ENCODE results near the gene PHF12. TPM values are rescaled to one million over a fixed set of nuclear protein-coding genes. Genes with fewer than 3 reads are reported as not detected.

PHF12 gene
- total and polyA plus RNA-seq, 2 of the 13 experiments (the other 11 are each of a cell fraction or from before 2014, with no cell fraction given): 9.8 to 17.1 TPM

DNA sequence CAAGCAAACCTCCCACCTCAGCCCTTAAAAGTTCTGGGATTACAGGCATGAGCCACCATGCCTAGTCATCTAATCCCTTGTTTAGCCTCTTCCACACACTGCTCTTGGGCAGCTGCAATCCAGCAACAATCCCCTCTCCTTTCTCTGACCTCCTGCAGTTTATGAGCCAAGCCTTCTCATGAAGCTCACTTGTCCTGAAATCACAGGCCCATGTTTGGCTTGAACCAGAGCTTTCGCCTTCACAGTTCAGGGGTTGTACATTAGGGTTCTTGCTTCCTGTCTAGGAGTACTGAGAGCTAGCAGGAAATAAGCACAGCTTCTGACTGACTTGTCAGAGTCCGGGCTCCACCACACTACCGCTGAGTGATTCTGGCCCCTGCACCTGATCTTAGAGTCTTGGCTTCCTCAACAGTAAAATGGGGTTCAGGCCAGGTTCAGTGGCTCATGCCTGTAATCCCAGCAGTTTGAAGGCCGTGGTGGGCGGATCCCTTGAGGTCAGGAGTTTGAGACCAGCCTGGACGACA is 80.2 kb downstream of the PHF12 start:
- Histone ChIP-seq H3K36me3 (replicated peaks in 1 of 2; ENCODE audit: control insufficient read depth in 1 of 2, insufficient read depth in 2 of 2, low read length in 2 of 2) (no peaks in the 10 kb centered on the region), H3K27me3 (ENCODE audit: control insufficient read depth in 1 of 2, insufficient read depth in 2 of 2, low read length in 2 of 2) (peaks cover 0 to 1% of the 10 kb centered on the region in 2 experiments; a peak in 1 of 5 replicates), H3K27ac (ENCODE audit: extremely low read length, insufficient read depth, low read length) (no peak overlapping the region), H3K4me2 (ENCODE audit: low read depth, low read length) (peak overlapping the region; percentile 59), H3K4me3 (replicated peaks in 1 of 3; ENCODE audit: insufficient read depth in 1 of 3, low read depth in 2 of 3, low read length in 3 of 3) (no peak overlapping the region), H2AFZ (ENCODE audit: low read length) (peak overlapping the region; percentile 90), H3K79me2 (ENCODE audit: insufficient read depth, low read length) (no peaks in the 10 kb centered on the region), H3K9ac (ENCODE audit: insufficient read depth, low read depth, low read length) (no peak overlapping the region), H3K4me1 (ENCODE audit: insufficient read depth, low read length) (peaks cover 19% of the 10 kb centered on the region), H3K9me3 (ENCODE audit: low read length) (no peaks in the 10 kb centered on the region), H4K20me1 (ENCODE audit: insufficient read depth, low read length) (no peaks in the 10 kb centered on the region)
- intact Hi-C loops (cut with micrococcal nuclease; ENCODE audit: unreplicated experiment): no loop called here
- POLR2A ChIA-PET: interaction anchor here (0.6 kb wide), 1 partner anchor 837 kb away, joined by 4 read pairs; no protein-coding TSS in a partner anchor
- 37% methylated on average over 6 of the region's 6 CpGs for WGBS (ENCODE audit: low lambda C conversion rate)
- ATAC-seq: peak; percentile 70
- no peak for FAIRE-seq
- TF ChIP-seq THYN1 (CRISPR knock-in tag; IDR thresholded peaks at IDR 0.05; ENCODE audit: borderline replicate concordance, low read depth) (no peak), ZFP37 (CRISPR knock-in tag; IDR thresholded peaks at IDR 0.05; ENCODE audit: borderline replicate concordance) (no peak), TBP (CRISPR knock-in tag; IDR thresholded peaks at IDR 0.05) (no peak), ZNF614 (CRISPR knock-in tag; IDR thresholded peaks at IDR 0.05; ENCODE audit: borderline replicate concordance) (no peak), ZNF367 (CRISPR knock-in tag; IDR thresholded peaks at IDR 0.05; ENCODE audit: borderline replicate concordance) (no peak), TCF7L2 (IDR thresholded peaks at IDR 0.05; ENCODE audit: low read depth, low read length) (no peak), ATF7 (IDR thresholded peaks at IDR 0.05) (no peak), ATF7 (CRISPR knock-in tag; IDR thresholded peaks at IDR 0.05) (no peak), XBP1 (CRISPR knock-in tag; IDR thresholded peaks at IDR 0.05) (no peak)
- TF ChIP-seq, protein P1, sequence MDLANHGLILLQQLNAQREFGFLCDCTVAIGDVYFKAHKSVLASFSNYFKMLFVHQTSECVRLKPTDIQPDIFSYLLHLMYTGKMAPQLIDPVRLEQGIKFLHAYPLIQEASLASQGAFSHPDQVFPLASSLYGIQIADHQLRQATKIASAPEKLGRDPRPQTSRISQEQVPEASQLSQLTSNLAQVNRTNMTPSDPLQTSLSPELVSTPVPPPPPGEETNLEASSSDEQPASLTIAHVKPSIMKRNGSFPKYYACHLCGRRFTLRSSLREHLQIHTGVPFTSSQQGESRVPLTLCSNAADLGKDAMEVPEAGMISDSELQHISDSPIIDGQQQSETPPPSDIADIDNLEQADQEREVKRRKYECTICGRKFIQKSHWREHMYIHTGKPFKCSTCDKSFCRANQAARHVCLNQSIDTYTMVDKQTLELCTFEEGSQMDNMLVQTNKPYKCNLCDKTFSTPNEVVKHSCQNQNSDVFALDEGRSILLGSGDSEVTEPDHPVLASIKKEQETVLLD (CRISPR knock-in tag; IDR thresholded peaks at IDR 0.05; ENCODE audit: low read depth): no peak
- TF ChIP-seq, protein P2, sequence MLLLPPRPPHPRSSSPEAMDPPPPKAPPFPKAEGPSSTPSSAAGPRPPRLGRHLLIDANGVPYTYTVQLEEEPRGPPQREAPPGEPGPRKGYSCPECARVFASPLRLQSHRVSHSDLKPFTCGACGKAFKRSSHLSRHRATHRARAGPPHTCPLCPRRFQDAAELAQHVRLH (CRISPR knock-in tag; IDR thresholded peaks at IDR 0.05; ENCODE audit: borderline replicate concordance, low read depth): no peak
- TF ChIP-seq, protein P3, sequence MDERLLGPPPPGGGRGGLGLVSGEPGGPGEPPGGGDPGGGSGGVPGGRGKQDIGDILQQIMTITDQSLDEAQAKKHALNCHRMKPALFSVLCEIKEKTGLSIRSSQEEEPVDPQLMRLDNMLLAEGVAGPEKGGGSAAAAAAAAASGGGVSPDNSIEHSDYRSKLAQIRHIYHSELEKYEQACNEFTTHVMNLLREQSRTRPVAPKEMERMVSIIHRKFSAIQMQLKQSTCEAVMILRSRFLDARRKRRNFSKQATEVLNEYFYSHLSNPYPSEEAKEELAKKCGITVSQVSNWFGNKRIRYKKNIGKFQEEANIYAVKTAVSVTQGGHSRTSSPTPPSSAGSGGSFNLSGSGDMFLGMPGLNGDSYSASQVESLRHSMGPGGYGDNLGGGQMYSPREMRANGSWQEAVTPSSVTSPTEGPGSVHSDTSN (CRISPR knock-in tag; IDR thresholded peaks at IDR 0.05): no peak
- TF ChIP-seq, protein P4, sequence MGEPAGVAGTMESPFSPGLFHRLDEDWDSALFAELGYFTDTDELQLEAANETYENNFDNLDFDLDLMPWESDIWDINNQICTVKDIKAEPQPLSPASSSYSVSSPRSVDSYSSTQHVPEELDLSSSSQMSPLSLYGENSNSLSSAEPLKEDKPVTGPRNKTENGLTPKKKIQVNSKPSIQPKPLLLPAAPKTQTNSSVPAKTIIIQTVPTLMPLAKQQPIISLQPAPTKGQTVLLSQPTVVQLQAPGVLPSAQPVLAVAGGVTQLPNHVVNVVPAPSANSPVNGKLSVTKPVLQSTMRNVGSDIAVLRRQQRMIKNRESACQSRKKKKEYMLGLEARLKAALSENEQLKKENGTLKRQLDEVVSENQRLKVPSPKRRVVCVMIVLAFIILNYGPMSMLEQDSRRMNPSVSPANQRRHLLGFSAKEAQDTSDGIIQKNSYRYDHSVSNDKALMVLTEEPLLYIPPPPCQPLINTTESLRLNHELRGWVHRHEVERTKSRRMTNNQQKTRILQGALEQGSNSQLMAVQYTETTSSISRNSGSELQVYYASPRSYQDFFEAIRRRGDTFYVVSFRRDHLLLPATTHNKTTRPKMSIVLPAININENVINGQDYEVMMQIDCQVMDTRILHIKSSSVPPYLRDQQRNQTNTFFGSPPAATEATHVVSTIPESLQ (CRISPR knock-in tag; conservative IDR thresholded peaks at IDR 0.05): no peak
- TF ChIP-seq, protein P5, sequence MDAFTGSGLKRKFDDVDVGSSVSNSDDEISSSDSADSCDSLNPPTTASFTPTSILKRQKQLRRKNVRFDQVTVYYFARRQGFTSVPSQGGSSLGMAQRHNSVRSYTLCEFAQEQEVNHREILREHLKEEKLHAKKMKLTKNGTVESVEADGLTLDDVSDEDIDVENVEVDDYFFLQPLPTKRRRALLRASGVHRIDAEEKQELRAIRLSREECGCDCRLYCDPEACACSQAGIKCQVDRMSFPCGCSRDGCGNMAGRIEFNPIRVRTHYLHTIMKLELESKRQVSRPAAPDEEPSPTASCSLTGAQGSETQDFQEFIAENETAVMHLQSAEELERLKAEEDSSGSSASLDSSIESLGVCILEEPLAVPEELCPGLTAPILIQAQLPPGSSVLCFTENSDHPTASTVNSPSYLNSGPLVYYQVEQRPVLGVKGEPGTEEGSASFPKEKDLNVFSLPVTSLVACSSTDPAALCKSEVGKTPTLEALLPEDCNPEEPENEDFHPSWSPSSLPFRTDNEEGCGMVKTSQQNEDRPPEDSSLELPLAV (CRISPR knock-in tag; conservative IDR thresholded peaks at IDR 0.05; ENCODE audit: low read depth): no peak
- BruUV-seq (replicated peaks): no TSS peak
- DNase-seq (ENCODE audit: low spot score): no peak
- CTCF ChIA-PET (ENCODE audit: low intra/inter-chr PET ratio, low total read pairs): no interaction called here
- in situ Hi-C loops (cut with HindIII; ENCODE audit: extremely low pct_ligation_motif_present, low pct_unique_long_range_greater_than_20kb): no loop called here
